Measurements from ENCODE around the gene LMAN1.
A peak's percentile ranks its signal among the peaks of the same experiment; 100 is the strongest.

LMAN1 gene

DNA sequence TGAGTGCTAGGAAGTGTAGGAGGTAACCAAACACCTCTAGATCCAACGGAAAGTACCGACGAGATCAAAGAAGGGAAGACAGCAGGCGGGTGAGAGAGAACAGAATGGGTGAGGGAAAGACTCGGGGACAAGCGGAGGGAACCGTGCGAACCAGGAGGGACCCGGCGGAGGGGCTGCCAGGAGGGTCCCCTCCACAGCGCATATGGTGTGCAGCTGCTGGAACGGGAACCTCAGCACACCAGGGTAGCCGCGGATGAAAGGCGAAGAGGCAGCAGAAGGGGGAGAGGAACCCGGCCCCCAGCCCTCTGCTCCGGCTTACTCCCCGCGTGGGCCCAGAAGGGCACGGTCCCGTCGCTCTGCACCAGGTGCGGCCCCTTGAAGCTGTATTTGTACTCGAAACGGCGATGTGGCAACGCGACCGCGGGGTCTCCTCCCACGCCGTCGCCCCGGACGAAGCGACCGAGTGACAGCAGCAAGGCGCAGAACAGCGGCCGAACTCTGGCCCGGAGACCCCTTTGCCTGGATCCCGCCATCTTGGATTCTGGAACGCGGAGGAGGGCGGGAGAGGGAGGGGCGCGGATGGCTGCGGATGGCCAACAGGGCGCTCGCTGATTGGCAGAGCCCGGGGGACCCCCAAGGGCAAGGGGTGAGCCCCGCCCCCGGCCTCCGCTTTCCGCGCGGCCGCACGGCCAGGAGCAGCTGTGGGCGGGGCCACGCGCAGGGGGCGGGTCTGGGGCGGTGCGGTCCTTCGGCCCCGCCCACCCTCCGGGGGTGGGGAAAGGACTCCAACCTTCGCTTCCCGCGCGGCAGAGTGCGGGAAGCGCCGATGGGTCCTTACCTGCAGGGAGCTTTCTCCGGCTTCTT, at the start of gene LMAN1:
Gene LMAN1 (minus strand): TSS at position 554 of the 864 bp plus-strand sequence. CDS start 21 bp downstream, at position 533.
- DNase-seq: peak; percentile 37

DNA sequence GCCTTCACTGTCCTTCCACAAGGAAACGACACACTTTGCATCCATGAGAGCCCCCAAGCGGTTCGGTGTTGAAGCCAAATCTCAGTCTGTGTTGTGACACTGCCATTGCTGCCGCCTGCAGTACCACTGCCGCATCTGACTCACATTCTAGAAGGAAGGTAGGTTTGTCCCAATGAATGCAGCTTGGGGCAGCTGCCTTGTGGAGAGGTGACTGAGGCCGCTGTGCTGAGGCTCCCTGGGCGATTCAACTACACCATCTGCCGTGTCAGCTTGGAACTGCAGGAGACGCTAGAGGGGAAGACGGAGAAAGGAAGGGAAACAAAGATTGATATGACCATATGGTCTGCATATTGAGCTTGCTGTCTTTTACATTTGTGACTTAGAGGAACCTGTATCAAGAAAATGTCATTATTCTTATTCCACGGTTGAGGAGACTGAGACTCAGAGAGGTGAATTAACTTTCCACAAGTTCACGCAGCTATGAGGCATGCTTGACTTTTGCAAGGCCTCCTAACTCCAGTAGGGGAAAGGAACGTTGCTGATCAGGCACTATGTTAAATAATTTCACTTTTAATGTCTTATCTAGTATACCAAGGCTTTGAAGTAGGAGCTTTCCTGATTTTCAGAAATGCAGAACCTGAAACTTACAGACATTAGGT, 43.5 kb upstream of the LMAN1 start:
- peak; percentile 93 for DNase-seq

DNA sequence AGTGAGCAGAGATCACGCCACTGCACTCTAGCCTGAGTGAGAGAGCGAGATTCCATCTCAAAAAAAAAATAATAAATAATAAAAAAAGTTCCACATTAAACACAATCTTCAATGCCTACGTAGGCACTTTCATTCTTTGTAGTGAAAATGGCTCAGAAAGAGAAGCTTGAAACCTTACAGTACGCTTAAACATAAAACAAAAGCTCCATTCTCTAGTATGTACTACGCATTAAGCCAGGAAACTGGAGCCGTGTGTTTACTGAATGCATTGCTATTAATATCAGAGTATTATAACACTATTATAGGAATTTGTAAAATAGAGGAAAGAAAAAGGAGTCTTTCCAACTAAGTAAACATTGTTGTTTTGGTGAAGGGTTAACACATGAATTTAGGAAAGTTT, 41.3 kb upstream of the LMAN1 start:
- DNase-seq: no peak

DNA sequence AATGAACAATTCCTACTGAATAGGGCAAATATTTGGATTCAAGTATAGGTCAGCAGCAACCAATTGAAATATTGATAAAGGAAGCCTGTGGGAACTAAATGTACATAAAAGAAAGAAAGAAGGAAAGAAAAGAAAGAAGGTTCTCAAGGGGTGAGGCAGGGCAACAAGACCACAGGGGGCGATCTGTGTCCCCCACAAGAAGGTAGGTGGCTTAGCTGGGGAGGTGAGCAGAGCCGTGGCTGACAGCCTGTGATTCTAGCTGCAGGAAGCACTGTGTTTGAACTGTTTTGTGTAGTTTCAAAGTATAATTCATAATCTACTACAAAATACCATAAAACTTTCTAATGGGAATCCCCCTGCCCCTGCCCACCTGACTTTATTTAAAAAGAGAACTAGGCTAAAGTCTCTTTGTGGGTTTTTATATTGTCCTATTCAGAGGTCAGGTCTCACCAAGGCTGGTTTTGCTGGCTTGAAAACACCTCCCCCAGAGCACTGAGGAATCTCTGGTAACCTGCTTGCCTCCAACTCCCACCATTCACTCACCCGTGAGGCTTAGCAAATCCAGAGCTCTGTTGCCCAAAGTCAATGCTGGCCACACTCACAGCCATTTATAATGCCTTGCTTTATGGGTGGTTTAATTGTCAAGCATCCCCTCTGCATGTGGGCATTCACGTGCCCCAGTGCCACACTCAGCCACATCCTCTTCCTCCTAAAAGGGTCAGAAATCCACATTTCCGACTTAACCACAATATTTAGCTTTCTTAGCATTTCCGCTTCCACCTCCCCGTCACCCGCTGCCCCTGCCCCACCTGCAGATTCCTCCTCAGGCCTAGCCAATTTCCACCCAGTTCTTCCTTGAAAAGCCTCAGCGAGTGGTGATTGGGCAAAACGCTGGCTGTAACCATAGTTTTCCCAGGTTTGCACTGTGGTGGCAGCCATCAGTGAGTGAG, 36.4 kb upstream of the LMAN1 start:
- no peak for DNase-seq

DNA sequence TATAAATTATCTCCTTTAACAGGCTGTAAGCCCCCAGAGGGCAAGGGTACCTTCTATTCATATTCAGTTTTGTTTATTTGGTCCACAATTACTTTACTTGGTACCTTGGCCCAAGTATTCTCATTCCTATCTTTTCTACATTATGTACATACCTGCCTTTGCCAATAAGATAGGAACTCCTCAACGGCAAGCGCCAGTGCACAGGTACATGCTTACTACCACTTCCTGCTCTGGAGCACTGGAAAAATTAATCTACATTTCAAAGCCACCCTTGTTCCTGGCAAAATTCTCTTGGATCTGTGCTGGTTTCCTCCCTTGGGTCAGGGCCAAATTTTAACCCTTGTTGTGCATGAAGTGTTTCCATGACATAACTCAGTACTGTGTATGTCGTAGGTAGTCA, 34.3 kb upstream of the LMAN1 start:
- no peak for DNase-seq

- DNase-seq: no peak
Measured at GRCh38 chr18:59388817-59389216, 29.8 kb upstream of the LMAN1 start.

DNA sequence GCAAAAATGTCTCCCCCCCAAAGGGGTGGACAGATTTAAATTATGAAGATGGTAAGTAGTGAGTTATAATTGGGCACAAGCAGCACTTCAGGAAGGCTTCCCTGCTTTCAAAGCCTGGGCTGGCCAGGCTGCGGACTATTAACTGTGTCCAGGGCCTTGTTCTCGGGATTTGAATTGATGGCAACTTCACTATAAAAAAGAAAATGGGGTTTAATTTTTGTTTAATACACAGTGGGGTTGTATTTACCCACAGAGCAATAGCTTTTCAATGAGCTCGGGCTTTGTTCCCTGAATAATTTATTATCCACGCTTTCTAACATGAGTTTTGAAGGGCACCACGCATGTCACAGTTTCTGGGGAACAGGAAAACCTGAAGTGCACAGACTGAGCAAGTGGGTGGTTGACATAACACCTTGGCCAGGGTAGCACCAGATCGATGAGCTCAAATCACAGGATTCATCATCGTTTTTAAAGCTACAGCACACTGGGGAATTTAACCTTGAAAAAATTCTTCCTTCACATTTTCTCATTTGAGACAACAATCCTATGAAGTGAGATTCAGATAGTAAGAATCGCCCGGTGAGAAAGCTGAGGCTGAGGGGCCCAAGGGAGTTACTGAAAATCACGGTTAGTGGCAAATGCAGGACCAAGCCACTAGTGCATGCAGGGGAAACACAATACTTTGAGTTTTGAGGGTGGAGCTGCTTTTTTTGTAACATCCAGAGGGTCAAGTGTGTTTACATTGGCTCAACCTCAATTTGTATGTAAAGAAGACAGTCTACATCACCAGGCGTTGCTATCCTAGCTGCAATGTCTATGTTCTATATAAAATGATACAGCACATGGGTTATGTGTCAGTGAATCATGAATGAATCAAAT, 28.9 kb upstream of the LMAN1 start:
- DNase-seq: no peak

- no peak for DNase-seq
Measured at GRCh38 chr18:59386909-59387686, 28.0 kb upstream of the LMAN1 start.

- DNase-seq: no peak
Measured at GRCh38 chr18:59385191-59385590, 26.1 kb upstream of the LMAN1 start.

- peak; percentile 75 for DNase-seq
Measured at GRCh38 chr18:59383851-59384250, 24.8 kb upstream of the LMAN1 start.

GRCh38 chr18:59382383-59382782, 23.3 kb upstream of the LMAN1 start:
- DNase-seq: no peak

DNA sequence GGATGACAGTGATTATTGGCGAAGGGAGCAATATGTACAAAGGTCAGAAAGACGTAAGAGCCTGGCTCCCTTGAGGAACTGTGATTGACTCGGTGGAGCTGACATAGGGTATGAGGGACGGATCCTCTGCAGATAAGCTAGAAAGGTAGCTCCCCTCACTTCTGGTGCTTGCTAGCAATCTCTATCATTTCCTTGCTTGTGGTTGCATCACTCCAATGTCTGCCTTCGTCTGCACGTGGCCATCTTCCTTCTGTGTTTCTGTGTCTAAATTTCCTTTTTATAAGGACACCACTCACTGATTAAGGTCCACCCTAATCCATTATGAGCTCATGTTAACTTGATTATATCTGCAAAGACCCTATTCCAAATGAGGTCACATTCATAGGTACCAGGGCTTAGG, 22.9 kb upstream of the LMAN1 start:
- DNase-seq: no peak

GRCh38 chr18:59380706-59381105, 21.6 kb upstream of the LMAN1 start:
- DNase-seq: no peak

DNA sequence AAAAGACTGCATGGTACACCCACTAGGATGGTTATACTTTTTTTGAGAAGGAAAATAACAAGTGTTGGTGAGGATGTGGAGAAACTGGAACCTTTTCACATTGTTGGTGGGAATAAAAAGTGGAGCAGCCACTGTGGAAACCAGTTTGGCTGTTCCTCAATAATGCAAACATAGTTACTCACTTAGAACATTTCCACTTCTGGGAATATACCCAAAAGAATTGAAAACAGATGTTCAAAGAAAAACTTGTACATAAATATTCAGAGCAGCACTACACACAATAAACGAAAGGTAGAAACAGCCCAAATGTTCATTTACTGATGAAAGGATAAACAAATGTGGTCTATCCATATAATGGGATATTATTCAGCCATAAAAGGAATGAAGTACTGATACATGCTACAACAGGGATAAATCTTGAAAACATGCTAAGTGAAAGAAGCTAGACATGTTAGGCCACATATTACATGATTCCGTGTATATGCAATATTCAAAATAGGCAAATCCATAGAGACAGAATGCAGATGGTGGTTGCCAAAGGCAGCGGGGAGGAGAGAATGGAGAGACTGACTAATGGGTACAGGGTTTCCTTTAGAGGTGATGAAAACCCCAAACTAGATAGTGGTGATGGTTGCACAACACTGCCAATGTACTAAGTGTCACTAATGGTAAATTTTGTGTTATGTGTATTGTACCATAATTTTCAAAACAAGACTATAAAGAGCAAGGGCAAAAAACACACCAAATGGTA, 20.9 kb upstream of the LMAN1 start:
- no peak for DNase-seq

GRCh38 chr18:59377613-59378337, 18.7 kb upstream of the LMAN1 start:
- no peak for DNase-seq

DNA sequence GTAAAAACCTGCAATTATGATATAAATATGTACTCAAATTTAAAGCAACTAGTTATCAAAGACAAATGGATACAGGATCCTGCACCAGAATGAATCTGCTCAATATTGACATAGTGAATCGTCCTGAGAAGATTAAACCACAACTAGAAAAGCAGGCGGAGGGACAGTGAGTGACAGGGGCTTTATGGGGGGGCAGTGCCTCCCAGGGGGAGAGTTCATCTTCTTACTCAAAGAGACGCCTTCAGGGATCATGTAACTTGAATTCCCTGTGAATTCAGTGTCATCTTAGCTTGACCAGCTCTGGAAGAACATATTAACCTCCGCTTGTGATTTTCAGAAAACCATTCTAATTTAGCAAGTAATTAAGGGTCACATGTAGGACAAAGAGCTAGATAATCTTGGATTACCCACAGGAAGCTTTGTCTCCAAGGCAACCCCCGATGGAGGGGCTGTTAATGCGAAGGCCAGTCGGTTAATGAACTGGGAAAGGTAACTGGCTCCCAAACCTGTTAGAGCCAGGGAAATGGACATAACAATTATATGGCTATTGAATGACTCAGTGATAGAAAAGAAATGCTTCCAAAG, 17.4 kb upstream of the LMAN1 start:
- DNase-seq: peak; percentile 36

DNA sequence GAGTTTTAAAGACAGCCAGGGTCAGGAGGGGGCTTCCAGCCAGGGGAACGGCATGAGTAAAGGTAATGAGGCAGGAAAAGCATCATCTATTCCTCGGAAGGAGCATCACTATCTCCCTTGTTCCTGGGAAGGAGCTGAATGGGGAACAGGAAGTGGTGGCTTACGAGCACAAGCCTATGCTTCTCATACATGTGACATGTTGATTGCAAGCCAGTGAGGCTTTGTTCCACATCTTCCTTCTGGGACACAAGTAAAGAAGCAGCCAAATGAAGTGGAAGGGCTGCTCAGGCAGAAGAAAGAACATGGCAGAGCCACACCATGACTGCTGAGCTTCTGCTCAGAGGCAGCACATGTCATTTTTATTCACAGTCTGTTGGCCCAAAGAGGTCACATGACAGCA, 15.1 kb upstream of the LMAN1 start:
- no peak for DNase-seq

- DNase-seq: no peak
Measured at GRCh38 chr18:59372975-59373374, 13.9 kb upstream of the LMAN1 start.

GRCh38 chr18:59360381-59360780, 1.3 kb upstream of the LMAN1 start:
- DNase-seq: no peak

- no peak for DNase-seq
Measured at GRCh38 chr18:59359576-59359952, 499 bp upstream of the LMAN1 start.
